Vagina (tissue), 2 donors: ENCODE data around the gene DCST1. TPM values are rescaled to one million over a fixed set of nuclear protein-coding genes. Genes with fewer than 3 reads are reported as not detected.

Experiments used
- DNase-seq, 2 donors: peaks; one replicate each; pipeline ENCODE4 v3.0.0-alpha.2; 2017; ENCODE audit errors: extremely low spot score in 2 of 2
- H3K27ac ChIP-seq: fragments of 200-600 bp; sonication (generic); one replicate; pipeline ENCODE4 v1.5.1; 2019
- H3K27me3 ChIP-seq: fragments of 200-600 bp; sonication (generic); one replicate; pipeline ENCODE4 v1.5.1; 2019
- H3K36me3 ChIP-seq, 2 donors: fragments of 200-600 bp; sonication (generic); one replicate each; pipeline ENCODE4 v1.5.1; 2017 to 2019
- H3K4me1 ChIP-seq: fragments of 200-600 bp; sonication (generic); one replicate; pipeline ENCODE4 v1.5.1; 2019
- H3K4me3 ChIP-seq, 2 donors: fragments of 200-600 bp; sonication (generic); 1 replicate in 1 of 2; 2 replicates in 1 of 2; pipeline ENCODE4 v1.5.1; 2016 to 2019
- H3K9me3 ChIP-seq: fragments of 200-600 bp; sonication (generic); one replicate; pipeline ENCODE4 v1.5.1; 2019
- POLR2A ChIP-seq, 2 donors: fragments of 450-650 bp; IDR thresholded peaks; one replicate each; pipeline ENCODE4 v1.6.1; 2017; ENCODE audit warnings: antibody characterized with exemption in 2 of 2, mild to moderate bottlenecking in 2 of 2, moderate library complexity in 2 of 2
- POLR2AphosphoS5 ChIP-seq, 2 donors: sonication (generic); formaldehyde crosslinking; IDR thresholded peaks; one replicate each; pipeline ENCODE4 v1.9.0; 2017; ENCODE audit warnings: antibody characterized with exemption in 2 of 2, mild to moderate bottlenecking in 2 of 2, low read depth in 1 of 2; ENCODE audit not compliant: insufficient read depth in 1 of 2
- intact Hi-C: fragments of 100-400 bp; cut with DNase I; formaldehyde crosslinking; loops from one replicate; pipeline ENCODE4 v1.15.1; 2023
- total RNA-seq: library from RNA; depleted of rRNA; stranded (reverse); fragments of >200 nt; gene quantifications from one replicate; pipeline ENCODE4 v1.2.3, GENCODE V29; 2016
- TF ChIP-seq, protein P1 (sequence below), 3 experiments: fragments of 450-650 bp in 2 of 3; fragments of 200-600 bp in 1 of 3; sonication (generic) in 1 of 3; IDR thresholded peaks; one replicate each; pipeline ENCODE4 v1.5.1; 2017 to 2019; ENCODE audit warnings: antibody characterized with exemption in 3 of 3, mild to moderate bottlenecking in 2 of 3, moderate library complexity in 2 of 3

DCST1 gene
- total RNA-seq, 1 donor from 2014 or later = not detected

DNA sequence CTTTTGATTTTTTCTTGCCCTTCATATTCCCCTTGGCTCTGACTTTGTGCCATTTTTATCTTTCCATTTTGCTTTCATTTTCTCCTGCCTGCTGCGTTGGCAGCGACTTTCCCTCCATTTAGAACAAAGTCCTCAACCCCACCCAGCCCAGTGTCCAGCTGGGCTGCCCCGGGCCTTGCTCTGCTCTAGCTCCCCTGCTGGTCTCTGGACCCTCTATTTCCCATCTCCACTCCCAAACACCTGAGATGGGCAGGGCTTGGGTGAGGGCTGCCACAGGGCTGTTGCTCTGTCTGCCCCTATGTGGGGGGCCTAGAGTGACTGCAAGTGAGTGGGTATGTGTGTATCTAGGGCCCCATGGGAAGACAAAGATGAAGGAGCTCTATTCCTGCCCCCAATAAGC, 10.2 kb downstream of the DCST1 start:
- intact Hi-C loops = no loop called here
- H3K27ac ChIP-seq = no peak overlapping the region

DNA sequence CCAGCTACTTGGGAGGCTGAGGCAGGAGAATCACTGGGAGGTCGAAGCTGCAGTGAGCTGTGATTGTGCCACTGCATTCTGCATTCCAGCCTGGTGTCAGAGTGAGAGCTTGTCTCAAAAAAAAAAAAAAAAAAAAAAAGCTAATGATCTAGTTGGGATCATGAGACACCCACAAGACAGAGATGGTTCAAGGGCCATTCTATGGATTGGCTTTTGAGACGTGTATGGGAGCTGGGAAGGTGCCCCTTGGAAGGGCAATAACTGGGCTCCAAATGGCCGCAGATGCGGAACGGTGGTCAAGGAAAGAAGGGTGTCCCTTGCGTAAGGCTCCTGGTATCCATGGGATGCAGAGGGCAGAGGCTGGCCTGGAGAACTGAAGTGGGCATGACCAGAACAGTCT, 10.7 kb downstream of the DCST1 start:
- Histone ChIP-seq H3K4me1 (peaks cover 22% of the 10 kb centered on the region), H3K27me3 (no peaks in the 10 kb centered on the region), H3K36me3 (no peaks in the 10 kb centered on the region), H3K9me3 (no peaks in the 10 kb centered on the region), H3K4me3 (no peak overlapping the region), H3K27ac (no peak overlapping the region)
- no peak for DNase-seq
- intact Hi-C loops = no loop called here
- no peak for TF ChIP-seq POLR2AphosphoS5 (IDR thresholded peaks at IDR 0.05; ENCODE audit: insufficient read depth in 1 of 2, low read depth in 1 of 2)
- TF ChIP-seq POLR2A (IDR thresholded peaks at IDR 0.05) = no peak
- TF ChIP-seq, protein P1, sequence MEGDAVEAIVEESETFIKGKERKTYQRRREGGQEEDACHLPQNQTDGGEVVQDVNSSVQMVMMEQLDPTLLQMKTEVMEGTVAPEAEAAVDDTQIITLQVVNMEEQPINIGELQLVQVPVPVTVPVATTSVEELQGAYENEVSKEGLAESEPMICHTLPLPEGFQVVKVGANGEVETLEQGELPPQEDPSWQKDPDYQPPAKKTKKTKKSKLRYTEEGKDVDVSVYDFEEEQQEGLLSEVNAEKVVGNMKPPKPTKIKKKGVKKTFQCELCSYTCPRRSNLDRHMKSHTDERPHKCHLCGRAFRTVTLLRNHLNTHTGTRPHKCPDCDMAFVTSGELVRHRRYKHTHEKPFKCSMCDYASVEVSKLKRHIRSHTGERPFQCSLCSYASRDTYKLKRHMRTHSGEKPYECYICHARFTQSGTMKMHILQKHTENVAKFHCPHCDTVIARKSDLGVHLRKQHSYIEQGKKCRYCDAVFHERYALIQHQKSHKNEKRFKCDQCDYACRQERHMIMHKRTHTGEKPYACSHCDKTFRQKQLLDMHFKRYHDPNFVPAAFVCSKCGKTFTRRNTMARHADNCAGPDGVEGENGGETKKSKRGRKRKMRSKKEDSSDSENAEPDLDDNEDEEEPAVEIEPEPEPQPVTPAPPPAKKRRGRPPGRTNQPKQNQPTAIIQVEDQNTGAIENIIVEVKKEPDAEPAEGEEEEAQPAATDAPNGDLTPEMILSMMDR (IDR thresholded peaks at IDR 0.05) = no peak

More for the DNA sequence above, 10.2 kb downstream of the DCST1 start:
- Histone ChIP-seq H3K9me3 (no peaks in the 10 kb centered on the region), H3K4me1 (peaks cover 22% of the 10 kb centered on the region), H3K36me3 (no peaks in the 10 kb centered on the region), H3K27me3 (no peaks in the 10 kb centered on the region), H3K4me3 (no peak overlapping the region)
- DNase-seq = no peak
- no peak for TF ChIP-seq POLR2AphosphoS5 (IDR thresholded peaks at IDR 0.05; ENCODE audit: insufficient read depth in 1 of 2, low read depth in 1 of 2)
- TF ChIP-seq POLR2A (IDR thresholded peaks at IDR 0.05) = no peak
- TF ChIP-seq, protein P1 (IDR thresholded peaks at IDR 0.05) = no peak

DNA sequence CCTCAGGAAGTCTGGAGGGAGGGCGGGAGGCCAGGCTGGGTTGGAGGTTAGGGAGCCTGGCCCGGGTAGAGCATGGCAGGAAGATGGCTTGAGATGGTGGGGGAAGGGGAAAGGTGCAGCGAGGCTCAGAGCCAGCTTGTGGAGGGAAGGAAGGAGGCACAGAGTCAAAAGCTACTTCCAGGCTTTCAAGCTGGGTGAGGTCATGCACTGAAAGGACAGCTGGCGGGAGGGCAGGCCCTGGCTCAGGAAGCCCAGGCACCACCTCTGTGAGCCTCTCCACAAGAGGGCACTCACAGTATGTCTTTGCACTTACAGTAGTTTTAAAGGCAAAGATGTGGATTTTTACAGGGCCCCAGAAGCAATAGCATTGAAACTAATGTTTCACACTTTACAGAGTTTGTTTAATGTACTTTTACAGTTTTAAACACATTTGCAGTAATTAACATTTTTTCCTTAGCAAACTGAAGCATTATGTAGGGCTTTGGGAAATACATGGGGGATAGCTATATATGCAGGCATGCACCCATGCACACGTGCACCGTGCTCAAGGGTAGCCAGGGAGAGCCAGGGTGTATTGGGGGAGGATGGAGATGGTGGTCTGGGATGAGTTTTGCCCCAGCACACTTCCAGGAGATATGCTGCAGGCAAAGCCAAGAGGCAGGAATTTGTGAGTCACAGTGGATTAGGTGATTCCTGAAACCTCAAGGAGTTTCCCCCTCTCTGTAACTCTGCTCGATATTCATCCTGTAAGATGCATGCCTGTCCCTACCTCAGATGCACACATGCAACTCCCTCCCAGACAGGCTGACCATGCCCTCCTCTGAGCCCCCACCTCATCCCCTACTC, 11.4 kb downstream of the DCST1 start:
- TF ChIP-seq, protein P1 (IDR thresholded peaks at IDR 0.05) = peak in 2 of 3 experiments; percentile 51 to 55
- TF ChIP-seq POLR2AphosphoS5 (IDR thresholded peaks at IDR 0.05; ENCODE audit: insufficient read depth in 1 of 2, low read depth in 1 of 2) = peak in 1 of 2 donors; percentile 72
- TF ChIP-seq POLR2A (IDR thresholded peaks at IDR 0.05) = no peak
- Histone ChIP-seq H3K36me3 (no peaks in the 10 kb centered on the region), H3K4me1 (peaks cover 25% of the 10 kb centered on the region), H3K9me3 (no peaks in the 10 kb centered on the region), H3K27ac (no peak overlapping the region), H3K4me3 (no peak overlapping the region), H3K27me3 (no peaks in the 10 kb centered on the region)
- intact Hi-C loops = loop anchor here (5.0 kb wide), 1 partner anchor 42 kb away; no protein-coding TSS in a partner anchor
- DNase-seq = no peak

DNA sequence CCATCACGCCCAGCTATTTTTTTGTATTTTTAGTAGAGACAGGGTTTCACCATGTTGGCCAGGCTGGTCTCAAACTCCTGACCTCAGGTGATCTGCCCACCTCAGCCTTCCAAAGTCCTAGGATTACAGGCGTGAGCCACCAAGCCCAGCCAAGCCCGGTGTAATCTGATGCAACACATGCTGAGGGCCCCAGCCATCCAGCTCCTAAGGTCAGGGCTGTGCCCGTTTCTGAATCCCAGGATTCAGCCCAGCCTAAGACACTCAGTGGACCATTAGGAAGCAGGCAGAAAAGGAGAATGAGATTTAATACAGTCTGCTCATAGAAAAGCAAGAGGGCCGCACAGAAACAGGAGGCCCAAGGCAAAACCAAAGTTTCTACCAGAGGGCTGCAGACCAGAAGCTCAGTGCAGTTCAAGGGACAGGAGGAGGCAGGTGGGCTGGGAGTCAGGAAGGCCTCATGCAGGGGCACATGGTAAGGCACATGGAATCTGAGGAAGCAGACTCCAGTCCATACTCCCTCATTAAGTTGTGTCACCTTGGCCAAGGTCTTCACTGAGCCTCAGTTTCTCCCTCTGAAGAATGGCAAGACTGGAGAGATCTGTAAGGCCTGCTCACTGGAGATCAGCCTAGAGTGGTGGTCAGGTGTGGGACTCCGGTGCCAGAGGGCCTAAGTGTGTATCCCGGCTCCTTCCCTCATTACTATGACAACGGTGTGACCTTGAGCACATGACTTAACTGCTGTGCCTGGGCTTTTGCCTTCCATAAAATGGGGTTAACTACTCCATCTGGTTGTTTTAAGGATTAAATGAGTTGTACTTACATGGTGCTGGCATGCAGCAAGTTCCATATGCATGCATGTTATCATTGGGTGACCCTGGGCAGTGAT, 15.1 kb downstream of the DCST1 start:
- no peaks in the 10 kb centered on the region for H3K9me3 ChIP-seq
- H3K27ac ChIP-seq = no peak overlapping the region
- peaks cover 53% of the 10 kb centered on the region for H3K4me1 ChIP-seq
- no peak for DNase-seq
- no peaks in the 10 kb centered on the region for H3K27me3 ChIP-seq
- intact Hi-C loops = loop anchor here (5.0 kb wide), 1 partner anchor 39 kb away; no protein-coding TSS in a partner anchor
- TF ChIP-seq, protein P1 (IDR thresholded peaks at IDR 0.05) = no peak
- TF ChIP-seq POLR2A (IDR thresholded peaks at IDR 0.05) = no peak
- TF ChIP-seq POLR2AphosphoS5 (IDR thresholded peaks at IDR 0.05; ENCODE audit: insufficient read depth in 1 of 2, low read depth in 1 of 2) = no peak
- H3K36me3 ChIP-seq = peaks cover 0 to 2% of the 10 kb centered on the region in 2 donors
- no peak overlapping the region for H3K4me3 ChIP-seq
